ENCODE measurements around the gene SLC15A4.

GRCh38 chr12:128856035-128856790, 32.5 kb upstream of the SLC15A4 start:
- TF ChIP-seq, protein P1, sequence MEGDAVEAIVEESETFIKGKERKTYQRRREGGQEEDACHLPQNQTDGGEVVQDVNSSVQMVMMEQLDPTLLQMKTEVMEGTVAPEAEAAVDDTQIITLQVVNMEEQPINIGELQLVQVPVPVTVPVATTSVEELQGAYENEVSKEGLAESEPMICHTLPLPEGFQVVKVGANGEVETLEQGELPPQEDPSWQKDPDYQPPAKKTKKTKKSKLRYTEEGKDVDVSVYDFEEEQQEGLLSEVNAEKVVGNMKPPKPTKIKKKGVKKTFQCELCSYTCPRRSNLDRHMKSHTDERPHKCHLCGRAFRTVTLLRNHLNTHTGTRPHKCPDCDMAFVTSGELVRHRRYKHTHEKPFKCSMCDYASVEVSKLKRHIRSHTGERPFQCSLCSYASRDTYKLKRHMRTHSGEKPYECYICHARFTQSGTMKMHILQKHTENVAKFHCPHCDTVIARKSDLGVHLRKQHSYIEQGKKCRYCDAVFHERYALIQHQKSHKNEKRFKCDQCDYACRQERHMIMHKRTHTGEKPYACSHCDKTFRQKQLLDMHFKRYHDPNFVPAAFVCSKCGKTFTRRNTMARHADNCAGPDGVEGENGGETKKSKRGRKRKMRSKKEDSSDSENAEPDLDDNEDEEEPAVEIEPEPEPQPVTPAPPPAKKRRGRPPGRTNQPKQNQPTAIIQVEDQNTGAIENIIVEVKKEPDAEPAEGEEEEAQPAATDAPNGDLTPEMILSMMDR (IDR thresholded peaks at IDR 0.05), result no peak
- TF ChIP-seq POLR2A (IDR thresholded peaks at IDR 0.05), result no peak
